Uterus (tissue), 2 donors: ENCODE measurements around the gene MAD1L1.

Experiments
- CTCF ChIP-seq, 4 experiments: fragments of 200-600 bp in 2 of 4; fragments of 450-650 bp in 2 of 4; sonication (generic) in 2 of 4; IDR thresholded peaks; one replicate each; pipeline ENCODE4 v1.5.1; 2016 to 2019; ENCODE audit warnings: antibody characterized with exemption in 4 of 4, mild to moderate bottlenecking in 2 of 4, moderate library complexity in 1 of 4
- POLR2A ChIP-seq, 2 donors: fragments of 450-650 bp; IDR thresholded peaks; one replicate each; pipeline ENCODE4 v1.6.1; 2016; ENCODE audit warnings: antibody characterized with exemption in 2 of 2, mild to moderate bottlenecking in 1 of 2, moderate library complexity in 1 of 2

GRCh38 chr7:2228921-2229320 is 3.8 kb downstream of the MAD1L1 start:
- TF ChIP-seq CTCF (IDR thresholded peaks at IDR 0.05) (no peak), POLR2A (IDR thresholded peaks at IDR 0.05) (no peak)
